ENCODE results near the gene PEAK1. TPM values are rescaled to one million over a fixed set of nuclear protein-coding genes. Genes with fewer than 3 reads are reported as not detected.

Gene PEAK1
- total and polyA plus RNA-seq, 3 experiments from 2014 or later, result 2.2 to 26.3 (median 25.1) TPM

DNA sequence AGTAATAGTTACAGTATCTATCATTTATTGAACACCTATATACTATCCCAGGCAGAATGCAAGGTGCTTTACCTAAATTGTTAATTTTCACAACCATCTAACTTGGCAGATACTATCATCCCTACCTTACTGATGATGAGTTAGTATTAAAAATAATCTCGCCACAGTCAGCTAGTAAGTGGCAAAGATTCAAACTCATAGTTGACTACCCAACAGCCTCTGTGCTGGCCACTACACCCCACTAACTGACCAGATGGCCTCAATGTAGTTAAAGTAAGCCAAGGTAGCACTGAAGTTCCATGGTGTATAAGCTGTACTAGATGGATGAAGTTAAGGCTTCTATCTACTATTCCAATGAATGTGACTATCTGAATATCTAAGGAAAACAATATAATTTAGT lies 44.8 kb downstream of the PEAK1 start:
- H3K27ac Mint-ChIP-seq, result no peak overlapping the region
- no peaks in the 10 kb centered on the region for H3K36me3 ChIP-seq (ENCODE audit: insufficient read depth, low read length)
- H3K27ac ChIP-seq (ENCODE audit: low read depth, low read length), result no peak overlapping the region
- H3K9me3 ChIP-seq (ENCODE audit: low read length), result no peaks in the 10 kb centered on the region
- ChIA-PET CTCF (no interaction called here), POLR2A (no interaction called here)
- H3K9me3 Mint-ChIP-seq, result no peaks in the 10 kb centered on the region
- peaks cover 0 to 5% (median 0%) of the 10 kb centered on the region in 3 donors for H3K4me1 Mint-ChIP-seq
- H3K36me3 Mint-ChIP-seq, result no peaks in the 10 kb centered on the region
- no peak for DNase-seq
- H3K4me3 Mint-ChIP-seq, result no peak overlapping the region
- H3K4me3 ChIP-seq (ENCODE audit: low read length), result no peak overlapping the region
- no peaks in the 10 kb centered on the region for H3K4me1 ChIP-seq (ENCODE audit: insufficient read depth, low read length)
- H3K27me3 Mint-ChIP-seq, result peaks cover 0 to 2% of the 10 kb centered on the region in 2 donors
- no peaks in the 10 kb centered on the region for H3K27me3 ChIP-seq (ENCODE audit: insufficient read depth, low read length, poor library complexity, severe bottlenecking)

DNA sequence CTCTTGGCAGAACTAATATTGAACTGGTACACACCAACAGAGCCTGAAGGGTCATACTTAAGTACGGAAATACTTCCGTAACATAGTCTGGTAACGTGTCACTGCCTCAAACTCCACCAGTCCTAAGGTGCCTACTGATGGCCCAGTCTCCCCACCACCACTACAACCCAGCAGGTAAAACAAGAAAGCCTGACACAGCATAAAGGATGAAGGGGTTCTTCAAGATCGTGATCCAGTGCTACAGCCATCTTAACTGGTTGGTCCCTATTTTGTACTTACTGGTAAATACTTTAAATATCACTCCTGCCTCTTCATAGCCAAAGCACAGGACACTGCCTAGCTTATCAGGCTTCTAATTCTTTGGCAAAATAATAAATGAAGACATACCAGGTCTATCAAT lies 46.5 kb downstream of the PEAK1 start:
- H3K4me1 Mint-ChIP-seq, result peaks cover 0 to 8% (median 5%) of the 10 kb centered on the region in 3 donors
- Histone ChIP-seq H3K27ac (ENCODE audit: low read depth, low read length) (no peak overlapping the region), H3K4me3 (ENCODE audit: low read length) (no peak overlapping the region), H3K36me3 (ENCODE audit: insufficient read depth, low read length) (no peaks in the 10 kb centered on the region), H3K27me3 (ENCODE audit: insufficient read depth, low read length, poor library complexity, severe bottlenecking) (no peaks in the 10 kb centered on the region), H3K9me3 (ENCODE audit: low read length) (no peaks in the 10 kb centered on the region), H3K4me1 (ENCODE audit: insufficient read depth, low read length) (no peaks in the 10 kb centered on the region)
- H3K4me3 Mint-ChIP-seq, result no peak overlapping the region
- ChIA-PET POLR2A (no interaction called here), CTCF (no interaction called here)
- no peaks in the 10 kb centered on the region for H3K36me3 Mint-ChIP-seq
- no peaks in the 10 kb centered on the region for H3K9me3 Mint-ChIP-seq
- peaks cover 0 to 2% of the 10 kb centered on the region in 2 donors for H3K27me3 Mint-ChIP-seq
- DNase-seq, result no peak
- no peak overlapping the region for H3K27ac Mint-ChIP-seq

DNA sequence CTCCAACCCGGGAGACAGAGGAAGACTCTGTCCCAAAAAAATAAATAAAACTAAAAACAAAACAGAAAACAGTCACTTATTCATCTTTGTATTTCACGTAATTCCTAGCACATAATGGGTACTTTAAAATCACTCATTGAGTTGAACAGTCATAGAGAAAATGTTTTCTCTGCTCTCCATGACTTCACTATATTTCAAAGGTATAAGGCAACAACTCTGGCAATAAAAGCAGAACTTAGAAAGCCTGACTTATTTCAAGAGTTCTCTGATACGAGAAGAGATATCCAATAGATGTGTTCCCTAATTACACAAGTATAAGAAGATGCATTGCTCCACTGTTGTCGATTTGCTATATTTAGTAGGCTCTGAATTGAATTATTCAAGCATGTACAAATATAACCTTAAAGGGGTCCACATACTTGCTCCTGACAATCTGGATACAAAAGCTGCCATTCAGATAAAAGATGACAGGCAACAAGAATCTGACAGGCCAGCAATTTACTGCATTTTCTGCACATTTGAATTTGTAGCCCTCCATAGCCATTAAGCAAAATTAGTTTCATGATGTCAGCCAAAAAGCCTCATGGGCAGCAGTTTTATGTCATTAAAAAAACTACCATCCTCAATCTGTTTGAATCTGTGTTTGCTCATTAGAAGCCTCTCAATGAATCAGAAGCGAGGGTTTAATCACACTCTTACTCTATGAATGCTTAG lies 47.9 kb downstream of the PEAK1 start:
- no peaks in the 10 kb centered on the region for H3K36me3 Mint-ChIP-seq

DNA sequence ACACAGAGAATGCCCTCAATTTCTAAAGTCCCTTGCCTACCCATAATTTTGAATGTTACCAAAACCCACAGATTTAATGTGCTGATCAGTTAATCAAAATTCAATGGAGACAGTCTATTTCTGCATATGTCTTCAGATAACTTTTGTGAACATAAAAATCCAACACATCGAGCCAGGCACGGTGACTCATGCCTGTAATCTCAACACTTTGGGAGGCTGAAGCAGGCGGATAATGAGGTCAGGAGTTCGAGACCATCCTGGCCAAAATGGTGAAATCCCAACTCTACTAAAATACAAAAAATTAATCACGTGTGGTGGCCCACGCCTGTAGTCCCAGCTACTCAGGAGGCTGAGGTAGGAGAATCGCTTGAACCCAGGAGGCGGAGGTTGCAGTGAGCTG lies 49.3 kb downstream of the PEAK1 start:
- ChIA-PET CTCF (no interaction called here), POLR2A (no interaction called here)
- H3K27me3 Mint-ChIP-seq, result peaks cover 0 to 2% of the 10 kb centered on the region in 2 donors
- no peaks in the 10 kb centered on the region for H3K36me3 ChIP-seq (ENCODE audit: insufficient read depth, low read length)
- H3K27ac Mint-ChIP-seq, result no peak overlapping the region
- no peaks in the 10 kb centered on the region for H3K9me3 ChIP-seq (ENCODE audit: low read length)
- peaks cover 2 to 5% (median 3%) of the 10 kb centered on the region in 3 donors for H3K4me1 Mint-ChIP-seq
- DNase-seq, result no peak
- no peaks in the 10 kb centered on the region for H3K4me1 ChIP-seq (ENCODE audit: insufficient read depth, low read length)
- H3K36me3 Mint-ChIP-seq, result no peaks in the 10 kb centered on the region
- no peak overlapping the region for H3K27ac ChIP-seq (ENCODE audit: low read depth, low read length)
- H3K27me3 ChIP-seq (ENCODE audit: insufficient read depth, low read length, poor library complexity, severe bottlenecking), result no peaks in the 10 kb centered on the region
- H3K4me3 ChIP-seq (ENCODE audit: low read length), result no peak overlapping the region
- no peak overlapping the region for H3K4me3 Mint-ChIP-seq
- no peaks in the 10 kb centered on the region for H3K9me3 Mint-ChIP-seq

More for the DNA sequence above, 47.9 kb downstream of the PEAK1 start:
- Mint-ChIP-seq H3K4me1 (peaks cover 0 to 8% (median 5%) of the 10 kb centered on the region in 3 donors), H3K27ac (no peak overlapping the region), H3K27me3 (peaks cover 0 to 2% of the 10 kb centered on the region in 2 donors), H3K4me3 (no peak overlapping the region), H3K9me3 (no peaks in the 10 kb centered on the region)
- Histone ChIP-seq H3K36me3 (ENCODE audit: insufficient read depth, low read length) (no peaks in the 10 kb centered on the region), H3K4me3 (ENCODE audit: low read length) (no peak overlapping the region), H3K27me3 (ENCODE audit: insufficient read depth, low read length, poor library complexity, severe bottlenecking) (no peaks in the 10 kb centered on the region), H3K4me1 (ENCODE audit: insufficient read depth, low read length) (no peaks in the 10 kb centered on the region), H3K27ac (ENCODE audit: low read depth, low read length) (no peak overlapping the region), H3K9me3 (ENCODE audit: low read length) (no peaks in the 10 kb centered on the region)
- no peak for DNase-seq
- POLR2A ChIA-PET, result no interaction called here
- CTCF ChIA-PET, result no interaction called here

DNA sequence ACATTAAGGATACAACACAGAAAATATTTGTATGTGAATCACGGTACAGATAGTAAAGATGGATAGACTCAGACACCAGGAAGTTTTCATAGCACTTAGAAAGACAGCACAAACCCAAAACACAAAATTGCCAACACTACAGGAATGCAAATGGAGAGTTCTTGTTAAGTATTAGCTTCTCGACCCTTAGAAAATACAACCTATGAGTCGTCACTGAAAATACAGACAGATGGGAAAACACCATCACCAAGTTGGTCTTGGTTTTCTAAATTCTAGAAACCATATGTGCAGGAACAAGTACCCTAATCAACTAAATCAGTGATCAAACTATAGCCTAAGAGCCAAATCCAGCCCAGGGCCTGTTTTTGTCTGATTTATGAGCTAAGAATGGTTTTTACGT lies 50.7 kb downstream of the PEAK1 start:
- POLR2A ChIA-PET, result no interaction called here
- CTCF ChIA-PET, result no interaction called here

DNA sequence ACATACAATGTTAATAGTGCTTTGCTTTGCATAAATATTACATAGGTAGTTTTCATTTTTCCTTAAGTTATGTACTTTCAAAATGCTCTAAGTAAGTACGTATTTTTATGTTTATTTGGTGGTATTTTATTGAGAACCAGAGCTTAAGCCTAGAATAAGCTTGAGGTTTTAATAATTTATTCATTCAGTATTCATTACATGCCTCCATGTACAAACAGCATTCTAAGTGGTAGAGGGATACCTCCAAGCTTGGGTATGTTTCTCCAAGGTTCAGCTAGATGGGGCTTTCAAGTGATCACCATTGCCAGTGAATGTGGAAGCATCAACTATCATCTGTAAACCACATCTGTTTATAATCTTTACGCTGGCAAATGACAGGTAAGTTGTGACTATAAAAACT lies 52.3 kb downstream of the PEAK1 start:
- H3K27ac ChIP-seq (ENCODE audit: low read depth, low read length), result no peak overlapping the region
- H3K27me3 ChIP-seq (ENCODE audit: insufficient read depth, low read length, poor library complexity, severe bottlenecking), result no peaks in the 10 kb centered on the region
- no peaks in the 10 kb centered on the region for H3K4me1 ChIP-seq (ENCODE audit: insufficient read depth, low read length)
- Mint-ChIP-seq H3K4me1 (peaks cover 2 to 5% (median 3%) of the 10 kb centered on the region in 3 donors), H3K27me3 (peaks cover 0 to under 1% of the 10 kb centered on the region in 2 donors), H3K4me3 (no peak overlapping the region), H3K27ac (no peak overlapping the region), H3K9me3 (no peaks in the 10 kb centered on the region), H3K36me3 (peaks cover 7 to 9% (median 8%) of the 10 kb centered on the region in 3 donors)
- H3K4me3 ChIP-seq (ENCODE audit: low read length), result no peak overlapping the region
- no peak for DNase-seq
- H3K9me3 ChIP-seq (ENCODE audit: low read length), result no peaks in the 10 kb centered on the region
- no peaks in the 10 kb centered on the region for H3K36me3 ChIP-seq (ENCODE audit: insufficient read depth, low read length)
- ChIA-PET CTCF (interaction anchor here (0.8 kb wide), 1 partner anchor 176 kb away, joined by 3 read pairs; no protein-coding TSS in a partner anchor), POLR2A (no interaction called here)

More for the DNA sequence above, 50.7 kb downstream of the PEAK1 start:
- no peak overlapping the region for H3K27ac ChIP-seq (ENCODE audit: low read depth, low read length)
- H3K4me1 ChIP-seq (ENCODE audit: insufficient read depth, low read length), result no peaks in the 10 kb centered on the region
- H3K4me1 Mint-ChIP-seq, result peaks cover 2 to 5% (median 3%) of the 10 kb centered on the region in 3 donors
- H3K4me3 ChIP-seq (ENCODE audit: low read length), result no peak overlapping the region
- H3K4me3 Mint-ChIP-seq, result no peak overlapping the region
- H3K9me3 ChIP-seq (ENCODE audit: low read length), result no peaks in the 10 kb centered on the region
- peaks cover 0 to 2% of the 10 kb centered on the region in 2 donors for H3K27me3 Mint-ChIP-seq
- H3K36me3 ChIP-seq (ENCODE audit: insufficient read depth, low read length), result no peaks in the 10 kb centered on the region
- H3K36me3 Mint-ChIP-seq, result peaks cover 0 to 2% (median 0%) of the 10 kb centered on the region in 3 donors
- H3K27me3 ChIP-seq (ENCODE audit: insufficient read depth, low read length, poor library complexity, severe bottlenecking), result no peaks in the 10 kb centered on the region
- no peak overlapping the region for H3K27ac Mint-ChIP-seq
- no peaks in the 10 kb centered on the region for H3K9me3 Mint-ChIP-seq
- DNase-seq, result no peak

DNA sequence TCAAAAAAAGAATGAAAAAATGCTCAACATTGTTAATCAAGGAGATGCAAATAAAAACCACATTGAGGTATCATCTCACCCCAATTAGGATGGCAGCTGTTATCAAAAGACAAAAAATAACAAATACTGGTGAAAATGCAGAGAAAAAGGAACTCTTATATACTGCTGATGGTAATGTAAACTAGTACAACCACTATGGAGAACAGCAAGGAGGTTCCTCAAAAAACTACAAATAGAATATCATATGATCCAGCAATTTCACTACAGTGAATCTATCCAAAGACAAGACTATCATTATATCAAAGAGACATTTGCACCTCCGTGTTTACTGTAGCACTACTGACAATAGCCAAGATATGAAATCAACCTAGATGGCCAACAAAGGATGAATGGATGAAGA lies 58.4 kb downstream of the PEAK1 start:
- no peaks in the 10 kb centered on the region for H3K27me3 Mint-ChIP-seq
- H3K4me1 ChIP-seq (ENCODE audit: insufficient read depth, low read length), result no peaks in the 10 kb centered on the region
- DNase-seq, result no peak
- ChIA-PET CTCF (no interaction called here), POLR2A (no interaction called here)
- H3K4me3 ChIP-seq (ENCODE audit: low read length), result no peak overlapping the region
- H3K36me3 Mint-ChIP-seq, result peaks cover 10 to 12% (median 11%) of the 10 kb centered on the region in 3 donors
- no peak overlapping the region for H3K27ac Mint-ChIP-seq
- H3K9me3 ChIP-seq (ENCODE audit: low read length), result no peaks in the 10 kb centered on the region
- no peaks in the 10 kb centered on the region for H3K36me3 ChIP-seq (ENCODE audit: insufficient read depth, low read length)
- peaks cover 0 to 2% (median 0%) of the 10 kb centered on the region in 3 donors for H3K4me1 Mint-ChIP-seq
- H3K27me3 ChIP-seq (ENCODE audit: insufficient read depth, low read length, poor library complexity, severe bottlenecking), result no peaks in the 10 kb centered on the region
- H3K27ac ChIP-seq (ENCODE audit: low read depth, low read length), result no peak overlapping the region
- H3K9me3 Mint-ChIP-seq, result no peaks in the 10 kb centered on the region
- no peak overlapping the region for H3K4me3 Mint-ChIP-seq

DNA sequence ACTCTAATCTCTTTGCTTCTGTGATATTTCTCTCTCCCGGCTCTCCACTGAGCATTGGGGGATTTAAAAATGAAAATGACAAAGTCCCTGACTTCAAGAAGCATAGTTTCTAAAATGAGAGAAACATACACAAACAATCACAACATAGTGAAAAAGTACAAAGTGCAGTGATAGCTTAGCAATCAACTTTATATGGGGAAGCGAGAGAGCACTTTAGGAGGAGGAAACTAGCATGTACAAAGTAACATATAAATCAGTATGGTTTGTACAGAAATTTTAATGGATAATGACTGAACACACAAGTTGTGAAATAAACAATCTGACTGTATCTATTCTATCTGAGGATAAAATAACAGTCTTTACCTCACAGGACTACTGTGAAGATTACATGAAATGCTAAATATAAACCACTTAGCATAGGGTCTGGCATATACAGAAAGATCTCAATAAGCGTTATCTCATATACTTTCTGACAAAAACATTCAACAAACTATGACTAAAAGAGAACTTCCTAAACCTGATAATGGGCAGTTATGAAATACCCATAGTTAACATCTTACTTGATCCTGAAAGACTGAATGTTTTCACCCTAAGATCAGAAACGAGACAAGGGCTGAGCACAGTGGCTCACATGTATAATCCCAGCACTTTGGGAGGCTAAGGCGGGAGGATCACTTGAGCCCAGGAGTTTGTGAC lies 61.2 kb downstream of the PEAK1 start:
- Mint-ChIP-seq H3K36me3 (peaks cover 7 to 11% (median 11%) of the 10 kb centered on the region in 3 donors), H3K4me3 (no peak overlapping the region), H3K27me3 (no peaks in the 10 kb centered on the region), H3K9me3 (no peaks in the 10 kb centered on the region), H3K4me1 (peaks cover 0 to 2% (median 0%) of the 10 kb centered on the region in 3 donors), H3K27ac (no peak overlapping the region)
- no peaks in the 10 kb centered on the region for H3K27me3 ChIP-seq (ENCODE audit: insufficient read depth, low read length, poor library complexity, severe bottlenecking)
- CTCF ChIA-PET, result no interaction called here
- DNase-seq, result no peak
- no peaks in the 10 kb centered on the region for H3K4me1 ChIP-seq (ENCODE audit: insufficient read depth, low read length)
- no peaks in the 10 kb centered on the region for H3K36me3 ChIP-seq (ENCODE audit: insufficient read depth, low read length)
- H3K9me3 ChIP-seq (ENCODE audit: low read length), result no peaks in the 10 kb centered on the region
- POLR2A ChIA-PET, result no interaction called here
- no peak overlapping the region for H3K4me3 ChIP-seq (ENCODE audit: low read length)
- no peak overlapping the region for H3K27ac ChIP-seq (ENCODE audit: low read depth, low read length)
